NCI-H1694 (cell line): ENCODE measurements around the gene PARVA.
A peak's percentile ranks its signal among the peaks of the same experiment; 100 is the strongest.
"Not testable (repeated sequence)": the region's sequence is repeated elsewhere in the genome, so short reads cannot be mapped to it uniquely, and the experiment has no call there.

Experiments used
- DNase-seq: peaks from one replicate; lab custom pipeline; 2025; lab: John Stamatoyannopoulos, UW

Gene PARVA, protein sequence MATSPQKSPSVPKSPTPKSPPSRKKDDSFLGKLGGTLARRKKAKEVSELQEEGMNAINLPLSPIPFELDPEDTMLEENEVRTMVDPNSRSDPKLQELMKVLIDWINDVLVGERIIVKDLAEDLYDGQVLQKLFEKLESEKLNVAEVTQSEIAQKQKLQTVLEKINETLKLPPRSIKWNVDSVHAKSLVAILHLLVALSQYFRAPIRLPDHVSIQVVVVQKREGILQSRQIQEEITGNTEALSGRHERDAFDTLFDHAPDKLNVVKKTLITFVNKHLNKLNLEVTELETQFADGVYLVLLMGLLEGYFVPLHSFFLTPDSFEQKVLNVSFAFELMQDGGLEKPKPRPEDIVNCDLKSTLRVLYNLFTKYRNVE

DNA sequence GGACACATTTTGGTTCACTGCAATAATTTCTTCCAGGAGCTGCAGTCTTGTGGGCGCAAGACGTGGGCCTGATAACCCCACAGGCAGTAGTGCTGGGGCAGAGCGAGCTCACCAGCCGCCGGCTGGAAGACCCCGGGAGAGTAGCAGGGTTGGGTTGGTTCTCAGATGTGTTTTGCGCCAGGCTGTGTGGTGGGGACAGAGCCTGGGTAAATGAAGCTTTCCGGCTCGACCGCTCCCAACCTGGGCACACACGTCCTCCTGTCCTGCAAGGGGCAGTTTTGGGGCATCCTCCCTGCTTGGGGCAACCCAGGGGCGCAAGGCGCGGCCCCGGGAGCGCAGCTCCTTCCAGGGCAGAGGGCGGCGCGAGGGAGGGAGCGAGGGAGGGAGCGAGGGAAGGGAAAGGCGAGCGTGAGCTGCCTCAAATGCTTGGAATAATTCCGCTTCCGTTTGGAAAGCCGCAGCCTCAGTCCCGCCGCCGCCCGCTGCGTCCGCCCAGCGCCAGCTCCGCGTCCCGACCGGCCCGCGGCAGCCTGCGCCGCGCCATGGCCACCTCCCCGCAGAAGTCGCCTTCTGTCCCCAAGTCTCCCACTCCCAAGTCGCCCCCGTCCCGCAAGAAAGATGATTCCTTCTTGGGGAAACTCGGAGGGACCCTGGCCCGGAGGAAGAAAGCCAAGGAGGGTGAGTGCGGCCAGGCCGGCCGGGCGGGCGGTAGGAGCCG lies at the start of gene PARVA:
PARVA (plus strand) TSS at position 466 of the 718 bp plus-strand sequence; CDS start at position 543, 77 bp downstream.
- DNase-seq = no peak

DNA sequence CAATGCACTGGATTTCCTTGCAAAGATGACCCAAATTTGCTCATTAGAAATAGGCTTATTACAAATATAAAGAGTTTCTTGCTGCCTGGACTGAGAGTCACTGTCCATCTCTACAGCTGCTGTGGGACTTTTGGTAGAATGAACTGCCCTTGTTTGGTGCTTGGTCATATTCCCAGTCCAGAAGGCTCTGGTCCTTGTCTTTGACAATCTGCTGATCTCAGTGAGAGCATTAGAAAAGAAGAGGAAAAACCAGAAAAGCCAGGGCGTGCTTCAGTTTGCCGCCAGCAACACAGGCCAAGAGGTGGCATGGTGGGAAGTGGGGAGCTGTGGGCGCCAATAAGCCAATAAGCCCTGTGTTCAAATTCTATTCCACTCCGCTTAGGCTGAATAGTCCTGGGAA lies 48.2 kb upstream of the PARVA start:
- DNase-seq = no peak

DNA sequence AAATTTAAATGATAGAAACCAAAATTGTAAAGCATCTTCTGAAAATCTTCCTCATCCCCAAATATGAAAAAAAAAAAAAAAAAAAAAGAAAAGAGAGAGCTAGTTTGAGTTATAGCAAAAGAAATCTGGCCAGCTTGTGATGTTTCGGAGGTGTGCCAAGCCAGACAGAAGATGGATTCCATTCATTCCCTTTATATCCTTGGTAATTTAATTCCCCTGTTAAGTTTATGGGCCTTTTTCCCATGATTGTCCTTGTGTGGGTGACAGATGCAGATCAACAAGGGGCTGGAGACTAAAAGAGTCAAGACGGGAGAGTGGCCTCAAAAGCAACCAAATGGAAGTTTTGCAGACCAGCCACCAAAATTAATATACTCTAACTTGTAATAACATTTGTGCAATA lies 47.6 kb upstream of the PARVA start:
- no peak for DNase-seq

DNA sequence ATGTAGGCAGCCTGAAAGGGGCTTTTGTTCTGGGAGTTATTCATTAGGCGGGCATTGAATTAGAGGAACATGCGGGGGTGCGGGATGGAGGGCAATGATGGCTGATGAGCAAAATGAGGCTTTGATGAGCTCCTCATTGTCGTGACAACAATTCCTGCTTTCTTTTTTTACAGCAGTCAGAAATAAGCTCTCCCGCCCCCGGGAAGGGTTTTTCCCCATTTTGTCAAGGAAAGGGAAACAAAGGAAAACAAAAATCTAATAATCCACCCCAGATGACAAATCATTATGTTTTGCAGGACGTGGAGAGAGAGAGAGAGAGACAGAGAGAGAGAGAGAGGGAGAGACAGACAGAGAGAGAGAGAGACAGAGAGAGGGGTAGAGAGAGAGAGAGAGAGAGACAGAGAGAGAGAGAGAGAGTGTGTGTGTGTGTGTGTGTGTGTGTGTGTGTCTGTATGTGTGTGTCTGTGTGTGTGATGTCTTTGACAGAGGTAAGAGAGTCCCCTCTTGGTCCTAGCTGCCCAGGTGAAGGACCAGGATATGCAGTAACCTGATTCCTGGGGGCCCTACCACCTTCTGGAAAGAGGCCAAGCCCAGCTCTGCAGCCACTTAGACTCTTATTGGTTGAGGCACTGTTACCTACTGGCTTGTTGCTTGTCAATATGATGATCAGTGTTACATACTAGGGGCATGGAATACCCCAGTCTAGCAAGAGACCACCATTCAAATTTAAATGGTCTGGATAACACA lies 46.7 kb upstream of the PARVA start:
- DNase-seq = no peak

DNA sequence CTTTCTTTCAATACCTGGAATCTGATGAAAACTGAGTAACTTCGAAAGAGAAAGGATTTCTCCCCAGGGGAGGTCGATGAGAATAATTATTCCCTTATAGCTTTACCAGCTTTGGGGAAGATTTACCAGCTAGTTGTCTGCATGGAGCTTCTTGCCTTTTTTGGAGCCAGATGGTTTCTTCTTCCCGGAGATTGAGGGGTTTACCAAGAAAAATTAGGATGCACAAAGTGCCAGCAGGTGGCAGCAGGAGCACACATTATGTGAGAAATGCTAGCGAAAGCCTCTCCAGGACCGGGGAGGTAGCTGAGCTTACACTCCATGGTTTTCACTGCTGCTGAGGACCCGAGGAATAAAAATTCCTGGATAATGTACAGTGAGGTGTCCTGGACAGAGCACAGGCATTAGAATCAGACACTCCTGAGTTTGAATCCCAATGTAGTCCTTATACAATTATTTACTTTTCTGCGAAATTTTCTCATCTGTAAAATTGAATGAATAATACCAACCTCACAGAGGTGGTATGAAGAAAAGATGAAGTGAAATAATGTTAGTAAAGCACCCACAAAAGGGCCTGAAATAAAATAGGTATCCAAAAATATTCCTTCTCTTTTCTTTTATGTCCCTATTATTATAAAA lies 46.0 kb upstream of the PARVA start:
- DNase-seq = peak; percentile 93

DNA sequence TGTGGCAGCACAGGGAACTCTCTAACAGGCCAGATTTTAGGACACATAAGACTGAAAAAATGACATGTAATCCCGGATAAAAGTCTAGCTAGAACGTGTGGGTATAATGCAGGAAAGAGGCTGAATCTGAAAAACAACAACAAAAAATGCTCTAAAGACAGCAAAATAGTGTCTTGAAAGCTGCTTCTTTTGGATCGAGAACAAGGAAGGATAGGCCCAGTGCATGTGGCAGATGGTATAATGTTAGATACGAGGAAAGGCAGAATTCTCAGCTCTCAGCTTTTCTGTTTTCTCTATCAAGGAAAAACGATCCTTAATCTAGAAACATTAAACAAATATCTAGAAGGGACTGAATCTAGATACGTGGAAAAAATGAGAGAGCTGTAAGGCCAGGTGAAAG lies 33.8 kb upstream of the PARVA start:
- no peak for DNase-seq

DNA sequence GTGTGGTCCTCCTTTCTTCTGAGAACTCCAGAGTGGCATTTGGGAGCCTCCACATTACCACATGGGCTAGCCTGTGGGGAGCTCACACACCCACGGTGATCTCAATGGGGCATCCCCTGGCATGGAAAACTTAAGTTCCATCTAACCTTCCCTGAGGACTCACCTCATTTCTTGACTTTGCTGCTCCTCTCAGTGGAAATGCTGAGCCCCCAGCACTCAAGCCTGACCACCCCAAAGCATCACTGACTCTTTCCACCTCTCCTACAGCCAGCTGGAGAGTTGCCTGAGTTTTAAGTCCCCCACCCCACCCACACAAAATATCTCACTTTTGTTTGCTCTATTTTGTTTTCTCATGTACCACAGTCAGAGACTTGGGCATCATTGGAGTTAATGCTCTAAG lies 23.8 kb upstream of the PARVA start:
- DNase-seq = no peak

DNA sequence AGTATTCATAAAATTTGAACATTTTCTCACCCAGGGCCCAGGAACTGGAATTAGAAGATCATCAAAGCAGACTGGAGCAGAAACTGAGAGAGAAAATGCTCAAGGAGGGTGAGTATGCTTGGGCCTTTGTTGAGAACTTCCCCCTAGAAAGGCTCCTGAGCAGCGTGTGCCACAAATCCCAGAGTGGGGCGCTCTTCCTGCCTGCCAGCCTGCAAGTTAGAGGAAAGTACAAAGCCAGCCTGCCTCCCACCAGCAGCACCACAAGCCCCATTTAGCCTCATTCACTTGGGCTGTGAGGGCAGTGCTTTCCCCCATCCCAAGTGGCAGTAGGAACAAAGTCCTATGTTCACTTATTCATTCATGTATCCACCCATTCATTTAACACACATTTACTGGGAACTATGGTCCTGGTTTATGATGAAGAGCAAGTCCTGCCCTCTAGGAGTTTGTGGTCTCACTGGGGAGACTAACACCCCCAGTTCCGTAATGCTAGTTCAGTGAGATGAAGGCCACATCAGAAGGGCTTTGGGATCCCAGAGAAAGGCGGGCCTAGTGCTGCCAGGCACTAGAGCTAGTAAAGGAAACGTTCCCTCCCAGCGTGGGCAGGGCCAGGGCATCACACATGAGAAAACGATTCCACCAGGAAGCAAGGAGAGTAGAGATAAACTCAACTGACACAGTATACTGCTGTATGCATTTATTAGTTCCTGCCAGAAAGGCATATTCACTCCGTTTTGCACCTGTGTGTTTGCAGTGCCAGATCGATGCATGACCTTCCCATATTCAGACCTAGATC lies 22.4 kb upstream of the PARVA start:
- DNase-seq = no peak

DNA sequence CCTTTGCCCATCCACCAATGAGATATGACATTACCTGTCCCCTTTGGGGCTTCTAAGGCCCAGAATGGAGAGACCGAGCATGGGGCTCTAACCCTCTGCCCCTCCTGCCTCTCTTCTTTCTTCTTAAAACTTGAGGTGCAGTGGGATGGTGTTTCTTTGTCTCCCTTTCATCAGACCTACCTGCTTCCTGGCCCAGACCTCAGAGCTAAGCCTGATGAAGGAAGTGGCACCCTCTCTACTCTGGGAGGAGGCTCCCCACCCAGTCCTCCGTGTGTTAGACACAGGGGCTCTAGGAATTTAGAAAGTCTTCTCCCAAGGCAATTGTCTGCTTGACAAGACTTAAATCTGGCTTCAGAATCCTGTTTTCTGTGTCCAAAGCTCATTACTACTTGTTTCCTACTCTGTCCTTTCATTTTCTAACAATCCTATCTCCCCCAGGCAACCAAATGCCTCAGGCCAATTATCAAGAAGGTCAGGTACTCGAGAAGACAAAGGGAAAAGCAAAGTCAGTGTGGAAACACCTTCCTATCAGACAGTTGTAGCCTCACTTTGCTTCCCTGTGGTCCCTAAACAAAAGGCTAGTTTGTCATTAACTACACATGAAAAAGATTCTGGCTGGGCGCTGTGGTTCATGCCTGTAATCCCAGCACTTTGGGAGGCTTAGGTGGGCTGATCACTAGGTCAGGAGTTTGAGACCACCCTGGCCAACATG lies 20.3 kb upstream of the PARVA start:
- DNase-seq = no peak

DNA sequence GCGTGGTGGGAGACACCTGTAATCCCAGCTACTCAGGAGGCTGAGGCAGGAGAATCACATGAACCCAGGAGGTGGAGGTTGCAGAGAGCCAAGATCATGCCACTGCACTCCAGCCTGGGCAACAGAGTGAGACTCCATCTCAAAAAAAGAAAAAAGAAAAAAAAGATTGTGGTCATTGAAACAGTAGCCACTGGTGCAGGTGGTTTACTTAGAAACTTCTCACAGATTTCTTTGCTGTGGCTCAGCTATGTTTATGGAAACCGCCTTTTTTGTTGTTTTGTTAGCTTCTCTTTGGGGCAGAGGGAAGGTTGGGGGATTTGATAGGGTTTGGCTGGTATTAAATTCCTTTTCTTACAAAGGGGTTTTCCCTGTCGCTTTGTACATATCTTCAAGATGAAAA lies 19.7 kb upstream of the PARVA start:
- DNase-seq = not testable (repeated sequence)

DNA sequence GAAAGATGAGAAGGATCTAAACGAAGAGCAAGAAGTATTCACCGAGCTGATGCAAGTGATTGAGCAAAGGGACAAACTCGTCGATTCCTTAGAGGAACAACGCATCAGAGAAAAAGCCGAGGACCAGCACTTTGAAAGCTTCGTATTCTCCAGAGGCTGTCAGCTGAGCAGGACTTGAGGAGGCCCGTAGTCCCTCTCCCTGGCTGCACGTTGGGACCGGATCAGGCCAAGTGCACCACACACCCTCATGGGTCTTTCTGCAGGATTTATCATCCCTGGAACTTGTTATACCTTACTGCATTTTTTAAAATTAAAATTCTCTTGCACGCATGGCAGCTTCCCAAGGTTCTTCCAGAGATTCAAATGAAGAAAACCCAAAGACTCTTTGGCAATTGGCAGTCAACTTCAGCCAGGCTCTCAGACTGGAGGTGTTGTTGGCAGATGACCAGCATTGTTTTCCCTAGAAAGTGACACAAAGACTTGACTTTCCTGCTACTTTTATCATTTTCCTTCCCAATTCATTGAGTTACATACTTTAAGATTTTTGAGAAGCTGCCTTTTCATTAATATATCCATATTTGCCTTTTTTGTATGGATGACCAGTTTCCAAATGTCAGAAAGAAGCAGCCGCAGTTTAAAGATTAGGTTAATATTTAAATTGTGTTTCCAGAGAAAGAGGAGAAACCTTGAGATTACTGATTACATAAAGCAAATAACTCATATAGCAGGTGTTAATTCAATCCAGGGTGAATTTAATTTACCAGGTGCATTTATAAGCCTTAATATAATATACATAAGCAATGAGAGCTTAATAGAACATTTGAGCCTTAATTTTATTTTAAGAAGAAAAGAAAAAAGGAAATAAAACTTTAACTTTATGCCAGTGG lies 18.8 kb upstream of the PARVA start:
- DNase-seq = no peak

DNA sequence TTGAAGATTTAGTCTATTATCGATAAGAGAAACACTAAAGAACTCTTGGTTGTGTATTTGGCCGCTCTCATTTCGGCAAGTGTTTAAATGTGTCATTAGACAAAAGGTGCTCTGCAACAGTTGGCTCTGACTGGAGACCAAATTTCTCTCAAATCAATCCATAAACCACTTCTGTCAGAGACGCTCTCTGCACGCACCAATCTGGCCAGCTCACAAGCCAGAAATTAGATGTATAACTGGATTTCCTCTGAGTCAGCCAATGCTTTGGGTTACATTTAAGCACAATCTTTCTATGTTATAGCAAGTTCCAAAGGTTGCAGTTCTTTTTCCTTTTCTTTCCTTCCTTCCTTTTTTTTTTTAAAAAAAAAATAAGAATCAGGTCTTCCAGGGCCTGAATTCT lies 17.6 kb upstream of the PARVA start:
- DNase-seq = no peak

DNA sequence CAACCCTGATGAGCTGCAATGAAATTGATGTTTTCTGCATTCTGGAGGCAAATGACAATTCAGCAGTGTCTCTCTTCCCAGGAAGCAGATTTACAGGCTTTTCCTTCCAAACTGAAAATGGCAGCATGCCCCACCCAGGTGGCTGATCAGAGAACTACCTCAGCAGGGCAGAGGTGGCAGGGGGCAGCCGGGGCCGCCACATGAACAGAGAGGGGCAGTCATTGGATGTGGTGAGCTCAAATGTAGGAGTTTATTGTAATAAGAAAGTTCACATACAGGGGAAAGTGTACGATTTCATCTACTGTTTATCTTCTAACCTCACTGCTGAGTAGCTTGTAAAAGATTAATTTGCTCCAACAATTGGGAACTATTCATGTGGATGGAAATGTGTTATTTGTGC lies 15.7 kb upstream of the PARVA start:
- peak; percentile 54 for DNase-seq

DNA sequence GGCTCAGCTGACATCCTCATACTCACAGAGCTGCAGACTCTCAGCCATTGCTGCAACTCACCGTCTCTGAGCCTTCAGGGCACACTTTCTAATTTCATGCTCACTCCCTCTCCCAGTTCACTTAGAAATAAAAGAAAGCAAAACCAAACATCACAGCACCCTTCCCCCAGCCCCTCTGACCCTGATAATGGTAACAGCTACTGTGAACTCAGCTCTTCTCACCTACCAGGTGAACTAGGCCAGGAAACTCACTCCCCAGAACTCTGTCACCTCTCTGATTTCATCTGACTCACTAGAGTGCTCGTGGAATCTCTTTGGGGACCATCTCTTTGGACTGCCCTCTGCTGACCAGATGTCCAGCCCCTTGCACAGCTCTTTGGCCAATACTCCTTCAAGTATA lies 14.5 kb upstream of the PARVA start:
- no peak for DNase-seq

DNA sequence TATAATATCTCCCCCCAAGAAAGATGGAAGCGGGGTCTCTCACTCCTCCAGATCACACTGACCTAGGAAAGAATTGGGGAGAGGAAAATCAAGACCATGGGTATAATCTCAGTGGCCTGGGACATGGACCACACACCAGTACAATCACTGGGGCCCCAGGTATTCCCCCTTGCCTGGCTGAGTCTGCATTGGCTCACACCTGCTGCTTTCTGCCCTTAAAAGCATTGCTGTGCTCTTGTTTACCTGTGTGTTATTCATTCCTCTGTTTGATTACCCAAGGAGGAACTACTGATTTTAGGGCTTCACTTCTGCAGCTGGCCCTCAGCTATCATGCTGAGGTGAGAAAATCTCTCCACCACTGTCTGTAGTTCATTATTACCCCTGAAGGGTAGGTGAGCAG lies 14.0 kb upstream of the PARVA start:
- DNase-seq = no peak

DNA sequence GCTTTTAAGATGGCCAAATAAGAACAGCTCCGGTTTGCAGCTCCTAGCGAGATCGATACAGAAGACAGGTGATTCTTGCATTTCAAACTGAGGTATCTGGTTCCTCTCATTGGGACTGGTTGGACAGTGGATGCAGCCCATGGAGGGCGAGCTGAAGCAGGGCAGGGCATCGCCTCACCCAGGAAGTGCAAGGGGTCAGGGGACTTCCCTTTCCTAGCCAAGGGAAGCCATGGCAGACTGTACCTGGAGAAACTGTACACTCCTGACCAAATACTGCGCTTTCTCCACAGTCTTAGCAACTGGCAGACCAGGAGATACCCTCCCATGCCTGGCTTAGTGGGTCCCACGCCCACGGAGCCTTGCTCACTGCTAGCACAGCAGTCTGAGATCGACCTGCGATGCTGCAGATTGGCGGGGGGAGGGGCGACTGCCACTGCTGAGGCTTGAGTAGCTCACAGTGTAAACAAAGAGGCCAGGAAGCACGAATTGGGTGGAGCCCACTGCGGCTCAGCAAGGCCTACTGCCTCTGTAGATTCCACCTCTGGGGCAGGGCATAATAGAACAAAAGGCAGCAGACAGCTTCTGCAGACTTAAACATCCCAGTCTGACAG lies 11.3 kb upstream of the PARVA start:
- DNase-seq = not testable (repeated sequence)

DNA sequence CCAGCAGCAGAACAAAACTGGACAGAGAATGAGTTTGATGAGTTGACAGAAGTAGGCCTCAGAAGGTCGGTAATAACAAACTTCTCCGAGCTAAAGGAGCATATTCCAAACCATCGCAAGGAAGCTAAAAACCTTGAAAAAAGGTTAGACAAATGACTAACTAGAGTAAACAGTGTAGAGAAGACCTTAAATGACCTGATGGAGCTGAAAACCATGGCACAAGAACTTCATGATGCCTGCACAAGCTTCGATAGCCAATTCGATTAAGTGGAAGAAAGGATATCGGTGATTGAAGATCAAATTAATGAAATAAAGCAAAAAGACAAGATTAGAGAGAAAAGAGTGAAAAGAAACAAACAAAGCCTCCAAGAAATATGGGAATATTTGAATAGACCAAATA lies 10.3 kb upstream of the PARVA start:
- DNase-seq = not testable (repeated sequence)

DNA sequence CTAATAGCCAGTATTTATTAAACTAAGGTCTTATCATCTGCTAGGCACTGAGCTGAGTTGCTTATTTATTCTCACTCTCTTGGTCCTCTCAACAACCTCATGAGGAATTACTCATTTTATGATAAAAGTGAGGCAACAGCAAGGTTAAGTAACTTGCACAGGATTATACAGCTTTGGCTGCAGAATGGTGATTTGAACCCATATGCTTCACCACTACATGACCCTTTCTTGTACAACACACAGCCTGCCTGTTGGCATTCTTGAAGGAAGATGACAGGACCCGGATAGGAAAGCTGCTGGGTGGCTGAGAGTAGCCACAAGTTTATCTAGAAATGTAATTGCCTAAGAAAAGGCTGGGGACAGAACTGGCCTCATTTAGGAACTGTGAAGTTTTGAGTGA lies 5.3 kb upstream of the PARVA start:
- no peak for DNase-seq

DNA sequence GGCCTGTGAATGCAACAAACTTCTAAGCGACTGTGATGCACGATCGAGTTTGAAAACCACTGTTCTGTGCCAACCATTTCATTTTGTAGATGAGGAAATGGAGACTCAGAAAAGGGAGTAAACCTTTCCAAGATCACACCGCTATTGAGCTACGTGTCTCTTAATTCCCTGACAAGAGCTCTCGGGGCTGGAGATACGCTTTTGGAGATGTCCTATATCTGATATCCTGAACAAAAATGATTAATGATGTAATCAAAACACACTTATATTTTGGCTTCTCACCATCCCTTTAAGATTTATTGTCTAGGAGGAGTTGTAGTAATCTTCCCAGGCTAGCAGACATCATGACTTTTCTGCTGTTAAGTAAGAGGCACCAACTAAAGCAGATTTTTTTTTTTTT lies 1.7 kb upstream of the PARVA start:
- DNase-seq = no peak
